ENCODE results near the gene GIMAP5. TPM values are rescaled to one million over a fixed set of nuclear protein-coding genes. Genes with fewer than 3 reads are reported as not detected.

GIMAP5 gene
- total RNA-seq, 4 donors from 2014 or later, result 17.0 to 146 (median 56.9) TPM

GRCh38 chr7:150753239-150753638 lies 16.0 kb downstream of the GIMAP5 start:
- TF ChIP-seq CTCF (IDR thresholded peaks at IDR 0.05), result no peak
- no peak for ATAC-seq (ENCODE audit: low FRiP score)
- no peak for DNase-seq (ENCODE audit: low spot score)

- TF ChIP-seq CTCF (IDR thresholded peaks at IDR 0.05), result no peak
- ATAC-seq (ENCODE audit: low FRiP score), result no peak
Observed at GRCh38 chr7:150753826-150754603, 16.8 kb downstream of the GIMAP5 start.

GRCh38 chr7:150754951-150755350 lies 17.7 kb downstream of the GIMAP5 start:
- no peak for ATAC-seq (ENCODE audit: low FRiP score)
- no peak for DNase-seq (ENCODE audit: low spot score)
- TF ChIP-seq CTCF (IDR thresholded peaks at IDR 0.05), result no peak

More at GRCh38 chr7:150753826-150754603, 16.8 kb downstream of the GIMAP5 start:
- DNase-seq (ENCODE audit: low spot score), result no peak

- DNase-seq (ENCODE audit: low spot score) (no peak), ATAC-seq (ENCODE audit: low FRiP score) (no peak)
- TF ChIP-seq CTCF (IDR thresholded peaks at IDR 0.05), result no peak
Observed at GRCh38 chr7:150755473-150756099, 18.4 kb downstream of the GIMAP5 start.

GRCh38 chr7:150756166-150756565 lies 18.9 kb downstream of the GIMAP5 start:
- DNase-seq (ENCODE audit: low spot score) (no peak), ATAC-seq (ENCODE audit: low FRiP score) (no peak)
- no peak for TF ChIP-seq CTCF (IDR thresholded peaks at IDR 0.05)

GRCh38 chr7:150756858-150757257 lies 19.6 kb downstream of the GIMAP5 start:
- no peak for TF ChIP-seq CTCF (IDR thresholded peaks at IDR 0.05)
- DNase-seq (ENCODE audit: low spot score) (no peak), ATAC-seq (ENCODE audit: low FRiP score) (no peak)

GRCh38 chr7:150759479-150759878 lies 22.3 kb downstream of the GIMAP5 start:
- TF ChIP-seq CTCF (IDR thresholded peaks at IDR 0.05), result no peak
- no peak for ATAC-seq (ENCODE audit: low FRiP score)
- DNase-seq (ENCODE audit: low spot score), result no peak

Data from omental fat pad (tissue), 4 donors.